ENCODE results near the gene CCDC177.

The CCDC177 gene

GRCh38 chr14:69531135-69531534, 43.5 kb downstream of the CCDC177 start:
- DNase-seq (ENCODE audit: low read depth in 2 of 2, low spot score in 1 of 2): no peak

GRCh38 chr14:69530095-69530494, 44.6 kb downstream of the CCDC177 start:
- no peak for DNase-seq (ENCODE audit: low read depth in 2 of 2, low spot score in 1 of 2)

- no peak for DNase-seq (ENCODE audit: low read depth in 2 of 2, low spot score in 1 of 2)
Measured at GRCh38 chr14:69529563-69529962, 45.1 kb downstream of the CCDC177 start.

GRCh38 chr14:69528930-69529329, 45.7 kb downstream of the CCDC177 start:
- no peak for DNase-seq (ENCODE audit: low read depth in 2 of 2, low spot score in 1 of 2)

GRCh38 chr14:69528143-69528542, 46.5 kb downstream of the CCDC177 start:
- no peak for DNase-seq (ENCODE audit: low read depth in 2 of 2, low spot score in 1 of 2)

- no peak for DNase-seq (ENCODE audit: low read depth in 2 of 2, low spot score in 1 of 2)
Measured at GRCh38 chr14:69527635-69528034, 47.0 kb downstream of the CCDC177 start.

- DNase-seq (ENCODE audit: low read depth in 2 of 2, low spot score in 1 of 2): no peak
Measured at GRCh38 chr14:69525896-69526295, 48.8 kb downstream of the CCDC177 start.

GRCh38 chr14:69522026-69522425, 52.6 kb downstream of the CCDC177 start:
- no peak for DNase-seq (ENCODE audit: low read depth in 2 of 2, low spot score in 1 of 2)
